ENCODE data around the gene TYSND1. TPM values are rescaled to one million over a fixed set of nuclear protein-coding genes. Genes with fewer than 3 reads are reported as not detected.
A peak's percentile ranks its signal among the peaks of the same experiment; 100 is the strongest.
"Not testable (repeated sequence)": the region's sequence is repeated elsewhere in the genome, so short reads cannot be mapped to it uniquely, and the experiment has no call there.

The TYSND1 gene
- total RNA-seq, 1 donor from 2014 or later, result 4.6 TPM

- no peak for DNase-seq (ENCODE audit: low read depth in 2 of 2)
Measured at GRCh38 chr10:70164163-70164562, 17.7 kb upstream of the TYSND1 start.

DNA sequence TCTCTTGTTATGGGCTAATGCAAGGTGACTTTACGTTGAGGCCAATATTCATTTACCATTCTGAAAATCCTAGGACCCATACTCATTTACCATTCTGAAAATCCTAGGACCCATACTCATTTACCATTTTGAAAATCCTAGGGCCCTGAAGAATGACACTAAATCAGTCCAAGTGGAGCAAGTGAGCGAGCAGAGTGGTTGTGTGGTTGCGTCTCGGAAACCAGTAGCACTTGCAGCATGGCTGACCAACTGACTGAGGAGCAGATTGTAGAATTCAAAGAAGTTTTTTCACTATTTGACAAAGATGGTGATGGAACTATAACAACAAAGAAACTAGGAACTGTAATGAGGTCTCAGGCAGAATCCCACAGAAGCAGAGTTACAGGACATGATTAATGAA is 16.9 kb upstream of the TYSND1 start:
- DNase-seq (ENCODE audit: low read depth in 2 of 2), result no peak

GRCh38 chr10:70162892-70163201 is 16.3 kb upstream of the TYSND1 start:
- DNase-seq (ENCODE audit: low read depth in 2 of 2), result no peak

GRCh38 chr10:70162151-70162891 is 15.8 kb upstream of the TYSND1 start:
- DNase-seq (ENCODE audit: low read depth in 2 of 2), result no peak

DNA sequence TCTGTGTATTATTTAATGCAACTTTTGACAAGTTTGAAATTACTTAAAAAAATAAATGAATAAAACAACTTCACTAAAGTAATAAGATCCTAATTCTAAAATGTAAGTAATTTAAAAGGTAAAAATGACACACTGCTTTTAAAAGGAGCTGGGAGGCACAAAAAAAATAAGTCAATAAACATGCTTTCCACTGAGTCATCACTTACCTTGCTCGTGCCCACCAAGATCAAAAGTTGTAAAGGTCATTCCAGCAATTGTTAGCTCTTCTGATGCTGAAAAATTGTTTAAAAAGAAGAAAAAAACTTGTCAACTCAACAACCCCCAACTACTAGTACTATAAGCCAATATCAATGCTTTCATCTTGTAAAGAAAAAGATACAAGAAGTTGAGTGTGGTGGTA is 14.3 kb upstream of the TYSND1 start:
- no peak for DNase-seq (ENCODE audit: low read depth in 2 of 2)

- DNase-seq (ENCODE audit: low read depth in 2 of 2), result not testable (repeated sequence)
Measured at GRCh38 chr10:70159366-70159765, 12.9 kb upstream of the TYSND1 start.

- no peak for DNase-seq (ENCODE audit: low read depth in 2 of 2)
Measured at GRCh38 chr10:70158113-70158512, 11.6 kb upstream of the TYSND1 start.

GRCh38 chr10:70155255-70155838 is 8.8 kb upstream of the TYSND1 start:
- no peak for DNase-seq (ENCODE audit: low read depth in 2 of 2)

DNA sequence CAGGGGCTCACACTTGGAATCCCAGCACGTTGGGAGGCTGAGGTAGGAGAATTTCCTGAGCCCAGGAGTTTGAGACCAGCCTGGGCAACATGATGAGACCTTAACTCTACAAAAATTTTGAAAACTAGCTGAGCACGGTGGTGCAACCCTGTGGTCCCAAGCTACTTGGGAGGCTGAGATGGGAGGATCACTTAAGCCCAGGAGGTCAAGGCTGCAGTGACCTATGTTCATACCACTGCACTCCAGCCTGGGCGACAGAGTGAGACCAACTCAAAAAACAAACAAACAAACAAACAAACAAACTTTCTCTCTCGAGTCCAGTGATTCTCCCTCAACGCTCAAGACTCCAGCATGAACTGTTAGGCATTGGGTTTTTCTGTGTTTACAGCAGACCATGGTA is 2.0 kb upstream of the TYSND1 start:
- no peak for DNase-seq (ENCODE audit: low read depth in 2 of 2)

GRCh38 chr10:70147259-70147625 is 742 bp upstream of the TYSND1 start:
- DNase-seq (ENCODE audit: low read depth in 2 of 2), result no peak

GRCh38 chr10:70145666-70146488 is 623 bp downstream of the TYSND1 start:
- peak in 1 of 2 donors; percentile 74 for DNase-seq (ENCODE audit: low read depth in 2 of 2)

GRCh38 chr10:70145166-70145665 is 1.3 kb downstream of the TYSND1 start:
- no peak for DNase-seq (ENCODE audit: low read depth in 2 of 2)

- DNase-seq (ENCODE audit: low read depth in 2 of 2), result no peak
Measured at GRCh38 chr10:70144372-70145110, 2.0 kb downstream of the TYSND1 start.

GRCh38 chr10:70142555-70142954 is 3.9 kb downstream of the TYSND1 start:
- no peak for DNase-seq (ENCODE audit: low read depth in 2 of 2)

DNA sequence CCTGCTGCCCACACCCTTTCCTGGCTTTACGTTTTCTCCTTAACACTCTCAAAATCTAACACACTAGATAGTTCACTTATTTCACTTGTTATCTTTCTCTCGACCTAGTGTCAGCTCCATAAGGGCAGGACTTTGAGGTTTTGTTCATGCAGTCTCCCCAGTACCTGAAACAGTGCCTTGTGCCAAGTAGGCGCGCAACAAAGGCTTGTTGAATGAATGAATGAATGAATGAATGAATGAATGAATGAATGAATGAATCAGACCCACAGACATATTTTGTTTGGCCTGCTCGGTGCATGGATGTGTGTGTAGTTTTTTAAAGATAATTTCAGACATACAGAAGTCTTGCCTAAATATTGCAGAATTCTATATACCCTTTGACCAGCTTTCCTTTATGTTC is 6.2 kb downstream of the TYSND1 start:
- no peak for DNase-seq (ENCODE audit: low read depth in 2 of 2)

DNA sequence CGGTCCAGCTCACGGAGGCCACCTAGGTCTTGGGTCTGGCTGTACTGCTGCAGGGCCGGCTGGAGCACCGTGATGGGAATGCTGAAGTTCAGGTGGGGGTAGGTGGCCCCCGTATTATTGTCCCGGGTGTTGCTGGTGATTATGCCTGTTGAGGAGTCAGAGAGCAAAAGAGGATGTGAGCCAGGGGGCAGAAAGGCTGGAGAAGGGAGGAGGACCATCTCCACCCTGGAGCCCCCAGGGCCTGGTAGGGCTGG is 6.6 kb downstream of the TYSND1 start:
- no peak for DNase-seq (ENCODE audit: low read depth in 2 of 2)

- no peak for DNase-seq (ENCODE audit: low read depth in 2 of 2)
Measured at GRCh38 chr10:70139151-70139996, 7.1 kb downstream of the TYSND1 start.

- DNase-seq (ENCODE audit: low read depth in 2 of 2), result no peak
Measured at GRCh38 chr10:70137927-70138883, 8.3 kb downstream of the TYSND1 start.

DNA sequence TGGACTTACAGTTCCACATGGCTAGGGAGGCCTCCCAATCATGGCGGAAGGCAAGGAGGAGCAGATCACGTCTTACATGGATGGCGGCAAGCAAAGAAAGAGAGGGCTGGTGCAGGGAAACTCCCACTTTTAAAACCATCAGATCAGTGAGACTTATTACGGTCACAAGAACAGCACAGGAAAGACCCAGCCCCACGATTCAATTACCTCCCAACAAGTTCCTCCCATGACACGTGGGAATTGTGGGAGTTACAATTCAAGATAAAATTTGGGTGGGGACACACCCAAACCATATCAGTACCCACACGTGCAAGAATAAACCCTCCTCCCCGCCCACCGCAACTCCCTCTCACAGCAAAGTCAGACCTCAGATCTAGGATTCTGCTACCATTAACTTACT is 9.4 kb downstream of the TYSND1 start:
- no peak for DNase-seq (ENCODE audit: low read depth in 2 of 2)

DNA sequence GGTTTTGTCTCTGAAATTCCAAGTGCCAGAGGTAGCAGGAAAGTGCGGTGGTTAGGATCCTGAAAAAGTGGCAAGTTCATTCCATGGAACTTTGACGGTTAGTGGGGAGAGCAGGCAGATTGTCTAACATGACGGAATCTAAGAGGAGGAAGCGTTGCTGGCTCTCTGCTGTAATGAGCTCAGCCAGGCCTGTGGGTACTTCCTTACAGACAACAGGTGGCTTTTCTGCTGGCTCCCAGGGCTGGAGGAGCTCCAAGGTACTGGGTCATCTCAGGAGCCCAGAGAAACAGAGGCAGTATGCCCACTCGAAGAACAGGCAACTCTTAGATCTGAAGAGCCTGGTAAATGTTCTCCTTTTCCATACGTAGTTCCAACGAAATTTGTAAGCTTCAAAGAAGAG is 10.8 kb downstream of the TYSND1 start:
- DNase-seq (ENCODE audit: low read depth in 2 of 2), result no peak
